Tibial nerve (tissue), 3 donors: ENCODE measurements around the gene NDUFB11.
A peak's percentile ranks its signal among the peaks of the same experiment; 100 is the strongest.

ENCODE experiments used
- CTCF ChIP-seq, 5 experiments: fragments of 200-600 bp in 3 of 5; fragments of 450-650 bp in 2 of 5; sonication (generic) in 3 of 5; IDR thresholded peaks; one replicate each; pipeline ENCODE4 v1.5.1; 2016 to 2019; ENCODE audit warnings: antibody characterized with exemption in 5 of 5, mild to moderate bottlenecking in 3 of 5, moderate library complexity in 2 of 5
- POLR2A ChIP-seq, 2 donors: fragments of 450-650 bp; IDR thresholded peaks; one replicate each; pipeline ENCODE4 v1.6.1; 2017; ENCODE audit warnings: antibody characterized with exemption in 2 of 2, mild to moderate bottlenecking in 2 of 2, moderate library complexity in 2 of 2

DNA sequence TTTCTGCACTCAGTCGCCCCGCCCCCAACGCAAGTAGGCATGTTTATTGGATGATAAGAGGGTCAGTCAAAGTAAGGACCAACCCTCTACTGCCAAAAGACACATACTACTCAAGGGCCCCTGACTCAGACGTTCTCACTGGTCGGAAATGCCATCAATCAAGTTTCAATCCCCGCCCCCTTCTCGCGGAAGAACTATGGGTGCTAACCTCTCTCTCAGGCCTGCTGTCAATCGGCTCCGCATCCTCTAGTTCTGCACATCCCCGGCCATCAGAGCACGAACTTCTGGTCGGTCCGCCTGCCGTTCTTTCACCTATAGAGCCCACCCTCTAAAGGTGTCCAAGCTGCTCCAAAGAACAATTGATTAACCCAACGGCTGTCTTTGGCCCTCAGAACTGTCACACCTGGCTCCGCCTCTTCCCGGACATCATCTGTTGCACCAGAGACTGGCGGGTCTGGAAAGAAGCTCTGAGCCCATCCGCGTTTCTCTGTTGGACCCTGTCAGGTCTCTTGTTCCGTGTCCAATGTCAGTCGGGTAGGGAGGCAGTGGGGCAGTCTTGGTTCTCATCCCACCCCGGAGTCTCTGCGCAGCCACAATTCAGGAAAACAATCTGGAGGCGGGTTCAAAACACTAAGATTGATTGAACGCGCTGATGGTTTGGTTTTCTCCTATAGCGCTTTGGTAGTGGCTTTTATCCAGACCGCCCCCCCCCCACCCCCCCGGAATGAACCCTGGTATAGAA is 15.2 kb downstream of the NDUFB11 start:
- TF ChIP-seq POLR2A (IDR thresholded peaks at IDR 0.05) (peak in 1 of 2 donors; percentile 56), CTCF (IDR thresholded peaks at IDR 0.05) (no peak)
